OCI-LY1 (cell line): ENCODE measurements around the gene RAPGEF5.

ENCODE experiments used
- H2AFZ ChIP-seq: fragments of 200-600 bp; sonication (generic), shearing (Covaris generic); 2 replicates; pipeline ENCODE4 v1.6.0; 2014; ENCODE audit warnings: antibody characterized with exemption, mild to moderate bottlenecking, low read length
- H3F3A ChIP-seq: fragments of 200-600 bp; sonication (generic), shearing (Covaris generic); 2 replicates; pipeline ENCODE4 v1.6.0; 2014; ENCODE audit warnings: mild to moderate bottlenecking, antibody characterized with exemption, low read length, moderate library complexity; ENCODE audit not compliant: insufficient read depth
- H3K27ac ChIP-seq: fragments of 200-600 bp; sonication (generic); 2 replicates; pipeline ENCODE4 v1.5.1; 2014; ENCODE audit warnings: low read length, mixed run types, mild to moderate bottlenecking, low read depth; ENCODE audit not compliant: poor library complexity, severe bottlenecking
- H3K27me3 ChIP-seq: fragments of 200-600 bp; sonication (generic); 2 replicates; pipeline ENCODE4 v1.6.0; 2014; ENCODE audit warnings: antibody characterized with exemption, mild to moderate bottlenecking, low read length, moderate library complexity; ENCODE audit not compliant: insufficient read depth
- H3K36me3 ChIP-seq: fragments of 200-600 bp; sonication (generic); 2 replicates; pipeline ENCODE4 v1.6.1; 2014; ENCODE audit warnings: mild to moderate bottlenecking, antibody characterized with exemption, low read length, moderate library complexity, mixed read lengths; ENCODE audit not compliant: insufficient read depth
- H3K4me1 ChIP-seq: fragments of 200-600 bp; sonication (generic); 2 replicates; pipeline ENCODE4 v1.5.1; 2014; ENCODE audit warnings: mild to moderate bottlenecking, low read length, moderate library complexity; ENCODE audit not compliant: insufficient read depth, severe bottlenecking
- H3K4me2 ChIP-seq: fragments of 200-600 bp; sonication (generic), shearing (Covaris generic); 2 replicates; pipeline ENCODE4 v1.6.1; 2014; ENCODE audit warnings: low read length
- H3K4me3 ChIP-seq: fragments of 200-600 bp; sonication (generic); 2 replicates; pipeline ENCODE4 v1.5.1; 2014; ENCODE audit warnings: low read length, low read depth, mild to moderate bottlenecking, mixed read lengths; ENCODE audit not compliant: poor library complexity, severe bottlenecking
- H3K79me2 ChIP-seq: fragments of 200-600 bp; shearing (Covaris generic); 2 replicates; pipeline ENCODE4 v1.6.1; 2016; ENCODE audit warnings: mixed run types, low read length, mixed read lengths; ENCODE audit not compliant: insufficient read depth
- H3K9ac ChIP-seq: fragments of 200-600 bp; sonication (generic), shearing (Covaris generic); 2 replicates; pipeline ENCODE4 v1.6.1; 2014; ENCODE audit warnings: mild to moderate bottlenecking, low read length, mixed read lengths
- H3K9me2 ChIP-seq: fragments of 200-600 bp; sonication (generic), shearing (Covaris generic); 2 replicates; pipeline ENCODE4 v1.6.1; 2014; ENCODE audit warnings: low read depth, mild to moderate bottlenecking, low read length, mixed read lengths
- H3K9me3 ChIP-seq: fragments of 200-600 bp; shearing (Covaris generic); 2 replicates; pipeline ENCODE4 v1.6.1; 2014; ENCODE audit warnings: low read length, mixed read lengths
- H4K20me1 ChIP-seq: fragments of 200-600 bp; sonication (generic), shearing (Covaris generic); 2 replicates; pipeline ENCODE4 v1.6.0; 2016; ENCODE audit warnings: mild to moderate bottlenecking, low read length; ENCODE audit not compliant: insufficient read depth
- CTCF ChIP-seq: fragments of 200-600 bp; sonication (generic), shearing (Covaris generic); IDR thresholded peaks from 2 replicates; pipeline ENCODE4 v1.5.1; 2017; ENCODE audit warnings: mild to moderate bottlenecking, antibody characterized with exemption, low read length, moderate library complexity, mixed read lengths
- EZH2 ChIP-seq: fragments of 200-600 bp; sonication (generic), shearing (Covaris generic); IDR thresholded peaks from 2 replicates; pipeline ENCODE4 v1.8.0; 2017; ENCODE audit warnings: borderline replicate concordance, mixed run types, mild to moderate bottlenecking, antibody characterized with exemption, low read length, moderate library complexity, mixed read lengths

The RAPGEF5 gene

GRCh38 chr7:22252016-22252415 lies 104.9 kb downstream of the RAPGEF5 start:
- Histone ChIP-seq H4K20me1 (no peaks in the 10 kb centered on the region), H3K9me3 (no peaks in the 10 kb centered on the region), H2AFZ (no peak overlapping the region), H3K9ac (no peak overlapping the region), H3K4me3 (no peak overlapping the region), H3K27ac (no peak overlapping the region), H3K27me3 (no peaks in the 10 kb centered on the region), H3K36me3 (peaks cover 27% of the 10 kb centered on the region), H3K4me1 (no peaks in the 10 kb centered on the region), H3K4me2 (no peak overlapping the region), H3F3A (no peaks in the 10 kb centered on the region), H3K79me2 (no peaks in the 10 kb centered on the region), H3K9me2 (no peaks in the 10 kb centered on the region)
- TF ChIP-seq CTCF = no peak
- TF ChIP-seq EZH2 = no peak

- Histone ChIP-seq H3K27me3 (no peaks in the 10 kb centered on the region), H3K9me3 (no peaks in the 10 kb centered on the region), H3K4me1 (no peaks in the 10 kb centered on the region), H3K4me3 (no peak overlapping the region), H2AFZ (no peak overlapping the region), H3K79me2 (no peaks in the 10 kb centered on the region), H3K9ac (no peak overlapping the region), H4K20me1 (no peaks in the 10 kb centered on the region), H3K36me3 (peaks cover 24% of the 10 kb centered on the region), H3F3A (no peaks in the 10 kb centered on the region), H3K9me2 (no peaks in the 10 kb centered on the region), H3K27ac (no peak overlapping the region), H3K4me2 (no peak overlapping the region)
- TF ChIP-seq CTCF (no peak), EZH2 (no peak)
Observed at GRCh38 chr7:22251281-22251680, 105.7 kb downstream of the RAPGEF5 start.

GRCh38 chr7:22250390-22250789 lies 106.6 kb downstream of the RAPGEF5 start:
- H3K4me2 ChIP-seq = no peak overlapping the region
- no peaks in the 10 kb centered on the region for H3K27me3 ChIP-seq
- H4K20me1 ChIP-seq = no peaks in the 10 kb centered on the region
- no peaks in the 10 kb centered on the region for H3K79me2 ChIP-seq
- TF ChIP-seq CTCF (no peak), EZH2 (no peak)
- no peak overlapping the region for H3K9ac ChIP-seq
- no peaks in the 10 kb centered on the region for H3K9me2 ChIP-seq
- no peak overlapping the region for H3K4me3 ChIP-seq
- H3K27ac ChIP-seq = no peak overlapping the region
- H2AFZ ChIP-seq = no peak overlapping the region
- H3F3A ChIP-seq = no peaks in the 10 kb centered on the region
- peaks cover 26% of the 10 kb centered on the region for H3K36me3 ChIP-seq
- H3K4me1 ChIP-seq = no peaks in the 10 kb centered on the region
- H3K9me3 ChIP-seq = no peaks in the 10 kb centered on the region
